ENCODE data around the gene ARSG.

Gene ARSG

DNA sequence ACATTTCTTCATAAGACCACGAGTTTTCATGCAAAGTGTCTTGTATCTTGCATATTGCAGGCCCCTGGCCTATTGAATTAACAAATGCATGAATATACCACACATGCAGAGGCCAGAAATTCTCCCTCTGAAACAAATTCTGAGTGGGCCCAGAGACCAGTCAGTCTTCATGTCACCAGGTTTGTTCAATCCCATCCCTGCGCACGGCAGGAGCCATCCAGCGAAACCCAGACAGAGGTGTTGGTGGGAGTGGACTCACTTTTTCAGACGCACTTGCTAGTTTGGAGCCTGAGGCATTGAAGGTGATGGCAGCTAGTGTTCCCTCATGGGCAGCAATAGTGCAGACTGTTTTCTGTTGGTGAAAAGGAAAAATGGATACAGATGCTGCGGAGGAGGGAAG, 144.1 kb downstream of the ARSG start:
- H3K27ac ChIP-seq, result no peak overlapping the region
- H3K4me3 ChIP-seq (ENCODE audit: low read depth, low read length), result no peak overlapping the region
- no peaks in the 10 kb centered on the region for H3K9me3 ChIP-seq (ENCODE audit: severe bottlenecking)
- TF ChIP-seq CTCF (IDR thresholded peaks at IDR 0.05; ENCODE audit: low read depth, low read length), result no peak
- no peaks in the 10 kb centered on the region for H3K27me3 ChIP-seq (ENCODE audit: insufficient read depth, low read depth, severe bottlenecking)
- H3K36me3 ChIP-seq, result no peaks in the 10 kb centered on the region
- no peak for DNase-seq

- no peak overlapping the region for H3K4me3 ChIP-seq (ENCODE audit: low read depth, low read length)
- peak; percentile 87 for DNase-seq
- H3K27me3 ChIP-seq (ENCODE audit: insufficient read depth, low read depth, severe bottlenecking), result no peaks in the 10 kb centered on the region
- H3K9me3 ChIP-seq (ENCODE audit: severe bottlenecking), result no peaks in the 10 kb centered on the region
- TF ChIP-seq CTCF (IDR thresholded peaks at IDR 0.05; ENCODE audit: low read depth, low read length), result peak; percentile 100
- peak overlapping the region; percentile 50 for H3K27ac ChIP-seq
- H3K36me3 ChIP-seq, result no peaks in the 10 kb centered on the region
These were observed 144.9 kb downstream of the ARSG start for GRCh38 chr17:68435876-68436842.

GRCh38 chr17:68437979-68438822, 146.9 kb downstream of the ARSG start:
- Histone ChIP-seq H3K27me3 (ENCODE audit: insufficient read depth, low read depth, severe bottlenecking) (no peaks in the 10 kb centered on the region), H3K4me3 (ENCODE audit: low read depth, low read length) (no peak overlapping the region), H3K9me3 (ENCODE audit: severe bottlenecking) (no peaks in the 10 kb centered on the region), H3K27ac (no peak overlapping the region), H3K36me3 (no peaks in the 10 kb centered on the region)
- no peak for DNase-seq
- TF ChIP-seq CTCF (IDR thresholded peaks at IDR 0.05; ENCODE audit: low read depth, low read length), result no peak

GRCh38 chr17:68439656-68440290, 148.5 kb downstream of the ARSG start:
- Histone ChIP-seq H3K9me3 (ENCODE audit: severe bottlenecking) (no peaks in the 10 kb centered on the region), H3K27ac (no peak overlapping the region), H3K4me3 (ENCODE audit: low read depth, low read length) (no peak overlapping the region), H3K27me3 (ENCODE audit: insufficient read depth, low read depth, severe bottlenecking) (no peaks in the 10 kb centered on the region), H3K36me3 (no peaks in the 10 kb centered on the region)
- DNase-seq, result no peak
- no peak for TF ChIP-seq CTCF (IDR thresholded peaks at IDR 0.05; ENCODE audit: low read depth, low read length)

GRCh38 chr17:68440526-68440925, 149.2 kb downstream of the ARSG start:
- Histone ChIP-seq H3K36me3 (no peaks in the 10 kb centered on the region), H3K4me3 (ENCODE audit: low read depth, low read length) (no peak overlapping the region), H3K27me3 (ENCODE audit: insufficient read depth, low read depth, severe bottlenecking) (no peaks in the 10 kb centered on the region), H3K9me3 (ENCODE audit: severe bottlenecking) (no peaks in the 10 kb centered on the region), H3K27ac (no peak overlapping the region)
- no peak for TF ChIP-seq CTCF (IDR thresholded peaks at IDR 0.05; ENCODE audit: low read depth, low read length)
- no peak for DNase-seq
